ENCODE results near the gene CLEC18C.
"Not testable (repeated sequence)": the region's sequence is repeated elsewhere in the genome, so short reads cannot be mapped to it uniquely, and the experiment has no call there.

DNA sequence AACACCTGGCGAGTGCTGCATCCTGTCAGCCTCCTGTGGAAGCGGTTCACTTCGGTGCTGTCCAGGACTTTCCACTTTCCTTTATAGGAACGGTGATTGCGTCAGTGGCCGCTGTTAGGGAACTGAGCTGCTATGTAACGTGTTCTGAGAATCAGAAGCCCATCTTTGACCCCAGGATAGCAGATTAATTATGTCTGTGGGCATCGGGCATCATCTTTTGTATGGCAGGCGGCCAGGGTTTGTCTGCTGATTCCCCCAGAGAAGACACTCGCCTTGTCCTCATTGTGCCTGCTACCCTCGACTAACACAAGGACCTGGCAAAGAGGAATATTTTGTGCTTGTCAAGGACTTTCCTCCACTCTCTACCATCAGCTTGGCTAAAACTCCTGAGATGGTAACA lies 25.7 kb upstream of the CLEC18C start:
- TF ChIP-seq, protein P1, sequence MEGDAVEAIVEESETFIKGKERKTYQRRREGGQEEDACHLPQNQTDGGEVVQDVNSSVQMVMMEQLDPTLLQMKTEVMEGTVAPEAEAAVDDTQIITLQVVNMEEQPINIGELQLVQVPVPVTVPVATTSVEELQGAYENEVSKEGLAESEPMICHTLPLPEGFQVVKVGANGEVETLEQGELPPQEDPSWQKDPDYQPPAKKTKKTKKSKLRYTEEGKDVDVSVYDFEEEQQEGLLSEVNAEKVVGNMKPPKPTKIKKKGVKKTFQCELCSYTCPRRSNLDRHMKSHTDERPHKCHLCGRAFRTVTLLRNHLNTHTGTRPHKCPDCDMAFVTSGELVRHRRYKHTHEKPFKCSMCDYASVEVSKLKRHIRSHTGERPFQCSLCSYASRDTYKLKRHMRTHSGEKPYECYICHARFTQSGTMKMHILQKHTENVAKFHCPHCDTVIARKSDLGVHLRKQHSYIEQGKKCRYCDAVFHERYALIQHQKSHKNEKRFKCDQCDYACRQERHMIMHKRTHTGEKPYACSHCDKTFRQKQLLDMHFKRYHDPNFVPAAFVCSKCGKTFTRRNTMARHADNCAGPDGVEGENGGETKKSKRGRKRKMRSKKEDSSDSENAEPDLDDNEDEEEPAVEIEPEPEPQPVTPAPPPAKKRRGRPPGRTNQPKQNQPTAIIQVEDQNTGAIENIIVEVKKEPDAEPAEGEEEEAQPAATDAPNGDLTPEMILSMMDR (IDR thresholded peaks at IDR 0.05), result not testable (repeated sequence)
- TF ChIP-seq ZFX (IDR thresholded peaks at IDR 0.05; ENCODE audit: borderline replicate concordance), result not testable (repeated sequence)
